ENCODE results near the gene CDHR1. TPM values are rescaled to one million over a fixed set of nuclear protein-coding genes. Genes with fewer than 3 reads are reported as not detected.

CDHR1 gene
- total RNA-seq, 4 donors from 2014 or later: 0.10 to 0.67 TPM; not detected in 2

GRCh38 chr10:84188815-84189214 lies 5.5 kb upstream of the CDHR1 start:
- Histone ChIP-seq H3K27me3 (peaks cover 79% of the 10 kb centered on the region), H3K36me3 (no peaks in the 10 kb centered on the region), H3K4me1 (peaks cover 0 to under 1% (median 0%) of the 10 kb centered on the region in 3 donors), H3K27ac (no peak overlapping the region), H3K9me3 (no peaks in the 10 kb centered on the region), H3K4me3 (no peak overlapping the region)
- no CpG with 5 or more reads among the region's 3 CpGs for WGBS, 2 donors (ENCODE audit: low coverage in 1 of 2)
- TF ChIP-seq CTCF (IDR thresholded peaks at IDR 0.05): no peak
- TF ChIP-seq EP300 (IDR thresholded peaks at IDR 0.05): no peak
- TF ChIP-seq POLR2A (IDR thresholded peaks at IDR 0.05): no peak
- no peak for TF ChIP-seq POLR2AphosphoS5 (IDR thresholded peaks at IDR 0.05)
- no peak for ATAC-seq

- ATAC-seq: no peak
- H3K27ac ChIP-seq: no peak overlapping the region
- H3K36me3 ChIP-seq: no peaks in the 10 kb centered on the region
- H3K9me3 ChIP-seq: no peaks in the 10 kb centered on the region
- H3K4me1 ChIP-seq: peaks cover 0 to 15% (median 8%) of the 10 kb centered on the region in 3 donors
- peaks cover 82% of the 10 kb centered on the region for H3K27me3 ChIP-seq
- no peak overlapping the region for H3K4me3 ChIP-seq
- WGBS, 2 donors (ENCODE audit: low coverage in 1 of 2): 60% methylated on average over 1 of the region's 3 CpGs; no CpG with 5 or more reads in 1 of the 2 donors
- TF ChIP-seq CTCF (IDR thresholded peaks at IDR 0.05) (no peak), POLR2AphosphoS5 (IDR thresholded peaks at IDR 0.05) (no peak), POLR2A (IDR thresholded peaks at IDR 0.05) (no peak), EP300 (IDR thresholded peaks at IDR 0.05) (no peak)
Observed at GRCh38 chr10:84190621-84191020, 3.7 kb upstream of the CDHR1 start.

- peaks cover 82% of the 10 kb centered on the region for H3K27me3 ChIP-seq
- H3K9me3 ChIP-seq: no peaks in the 10 kb centered on the region
- TF ChIP-seq POLR2AphosphoS5 (IDR thresholded peaks at IDR 0.05) (no peak), CTCF (IDR thresholded peaks at IDR 0.05) (no peak), POLR2A (IDR thresholded peaks at IDR 0.05) (no peak), EP300 (IDR thresholded peaks at IDR 0.05) (no peak)
- ATAC-seq: no peak
- H3K4me3 ChIP-seq: no peak overlapping the region
- H3K27ac ChIP-seq: no peak overlapping the region
- WGBS, 2 donors (ENCODE audit: low coverage in 1 of 2): 50% methylated on average over 2 of the region's 5 CpGs; no CpG with 5 or more reads in 1 of the 2 donors
- no peaks in the 10 kb centered on the region for H3K36me3 ChIP-seq
- H3K4me1 ChIP-seq: peaks cover 0 to 15% (median 8%) of the 10 kb centered on the region in 3 donors
Observed at GRCh38 chr10:84191106-84191505, 3.2 kb upstream of the CDHR1 start.

- H3K27me3 ChIP-seq: peaks cover 90% of the 10 kb centered on the region
- no peak overlapping the region for H3K4me3 ChIP-seq
- TF ChIP-seq POLR2AphosphoS5 (IDR thresholded peaks at IDR 0.05) (no peak), EP300 (IDR thresholded peaks at IDR 0.05) (no peak), POLR2A (IDR thresholded peaks at IDR 0.05) (no peak), CTCF (IDR thresholded peaks at IDR 0.05) (no peak)
- no peak overlapping the region for H3K27ac ChIP-seq
- no peaks in the 10 kb centered on the region for H3K36me3 ChIP-seq
- WGBS, 2 donors (ENCODE audit: low coverage in 1 of 2): 80% methylated on average over 1 of the region's 2 CpGs; no CpG with 5 or more reads in 1 of the 2 donors
- no peaks in the 10 kb centered on the region for H3K9me3 ChIP-seq
- ATAC-seq: no peak
- peaks cover 0 to 15% (median 8%) of the 10 kb centered on the region in 3 donors for H3K4me1 ChIP-seq
Observed at GRCh38 chr10:84193327-84193726, 1.0 kb upstream of the CDHR1 start.

- WGBS, 2 donors (ENCODE audit: low coverage in 1 of 2): 20% methylated on average over 1 of the region's 5 CpGs; no CpG with 5 or more reads in 1 of the 2 donors
- peaks cover 83% of the 10 kb centered on the region for H3K27me3 ChIP-seq
- TF ChIP-seq POLR2A (IDR thresholded peaks at IDR 0.05) (no peak), CTCF (IDR thresholded peaks at IDR 0.05) (no peak), POLR2AphosphoS5 (IDR thresholded peaks at IDR 0.05) (no peak), EP300 (IDR thresholded peaks at IDR 0.05) (no peak)
- no peak for ATAC-seq
- peak overlapping the region in 1 of 2 donors; percentile 55 for H3K4me3 ChIP-seq
- no peak overlapping the region for H3K27ac ChIP-seq
- H3K4me1 ChIP-seq: peaks cover 0 to 15% (median 8%) of the 10 kb centered on the region in 3 donors
- H3K36me3 ChIP-seq: no peaks in the 10 kb centered on the region
- H3K9me3 ChIP-seq: no peaks in the 10 kb centered on the region
Observed at GRCh38 chr10:84193846-84194423, 402 bp upstream of the CDHR1 start.
